CD8-positive, alpha-beta memory T cell (primary cell): ENCODE data around the gene KCNB1. TPM values are rescaled to one million over a fixed set of nuclear protein-coding genes. Genes with fewer than 3 reads are reported as not detected.
A peak's percentile ranks its signal among the peaks of the same experiment; 100 is the strongest.

ENCODE experiments used
- CTCF ChIA-PET: fragments of 350-600 bp; sonication (Branson Sonifier 250); formaldehyde crosslinking; loops from one replicate; lab custom pipeline; 2021; ENCODE audit warnings: antibody characterized with exemption; lab: Charles Lee
- POLR2A ChIA-PET: fragments of 350-600 bp; sonication (Branson Sonifier 250); formaldehyde crosslinking; loops from one replicate; lab custom pipeline; 2021; ENCODE audit warnings: antibody characterized with exemption; lab: Charles Lee
- DNase-seq, 5 donors: peaks; one replicate each; pipeline versions ENCODE4 v3.0.0 to v3.0.0-alpha.2; 2020 to 2022; ENCODE audit warnings: mixed read lengths in 1 of 5
- H3K27ac ChIP-seq: one replicate; pipeline ENCODE4 v1.7.0; 2013; ENCODE audit warnings: low read depth, mild to moderate bottlenecking, low read length, moderate library complexity
- H3K27me3 ChIP-seq: 2 replicates; pipeline ENCODE4 v1.7.0; 2013; ENCODE audit warnings: low read length, mild to moderate bottlenecking; ENCODE audit not compliant: insufficient read depth, poor library complexity, severe bottlenecking
- H3K36me3 ChIP-seq: 2 replicates; pipeline ENCODE4 v1.7.0; 2013; ENCODE audit warnings: mild to moderate bottlenecking, low read length, moderate library complexity; ENCODE audit not compliant: insufficient read depth
- H3K4me1 ChIP-seq: 2 replicates; pipeline ENCODE4 v1.7.0; 2013; ENCODE audit warnings: mild to moderate bottlenecking, low read length, moderate library complexity; ENCODE audit not compliant: insufficient read depth
- H3K4me3 ChIP-seq: 2 replicates; pipeline ENCODE4 v1.7.0; 2013; ENCODE audit warnings: mild to moderate bottlenecking, low read length
- H3K9me3 ChIP-seq: 2 replicates; pipeline ENCODE4 v1.7.0; 2013; ENCODE audit warnings: mild to moderate bottlenecking, low read length
- H3K27ac Mint-ChIP-seq, 8 donors: one replicate each; pipeline ENCODE4 v1.8.0; 2020 to 2021; ENCODE audit warnings: mixed read lengths in 8 of 8, mild to moderate bottlenecking in 6 of 8, inconsistent platforms in 3 of 8, moderate library complexity in 3 of 8
- H3K27me3 Mint-ChIP-seq, 2 donors: one replicate each; pipeline ENCODE4 v1.8.0; 2020 to 2021; ENCODE audit warnings: mixed read lengths in 2 of 2, mild to moderate bottlenecking in 1 of 2, moderate library complexity in 1 of 2
- H3K36me3 Mint-ChIP-seq, 3 donors: one replicate each; pipeline ENCODE4 v1.8.0; 2020 to 2021; ENCODE audit warnings: mixed read lengths in 3 of 3, inconsistent platforms in 1 of 3, mild to moderate bottlenecking in 1 of 3
- H3K4me1 Mint-ChIP-seq, 3 donors: one replicate each; pipeline ENCODE4 v1.8.0; 2020 to 2021; ENCODE audit warnings: mixed read lengths in 3 of 3, inconsistent platforms in 1 of 3, mild to moderate bottlenecking in 1 of 3
- H3K4me3 Mint-ChIP-seq, 7 donors: one replicate each; pipeline ENCODE4 v1.8.0; 2020 to 2021; ENCODE audit warnings: mixed read lengths in 7 of 7, mild to moderate bottlenecking in 6 of 7, moderate library complexity in 4 of 7, inconsistent platforms in 2 of 7
- H3K9me3 Mint-ChIP-seq, 5 donors: one replicate each; pipeline ENCODE4 v1.8.0; 2020 to 2022; ENCODE audit warnings: mixed read lengths in 5 of 5, mild to moderate bottlenecking in 3 of 5, moderate library complexity in 2 of 5, inconsistent platforms in 1 of 5
- polyA plus RNA-seq: library from polyadenylated mRNA; unstranded; fragments of 300-500 nt; fragmentation: Illumina TruSeq; gene quantifications from one replicate; pipeline ENCODE4 v1.2.3, GENCODE V29; 2021
- total RNA-seq, 2 experiments: library from RNA; stranded (reverse); gene quantifications; one replicate each; pipeline ENCODE4 v1.2.3, GENCODE V29; 2021

The KCNB1 gene
- total and polyA plus RNA-seq, 3 experiments from 2014 or later: 0.77 TPM; not detected in 2

GRCh38 chr20:49387581-49387939 lies 94.9 kb downstream of the KCNB1 start:
- H3K36me3 ChIP-seq: no peaks in the 10 kb centered on the region
- no peaks in the 10 kb centered on the region for H3K4me1 ChIP-seq
- Mint-ChIP-seq H3K27ac (no peak overlapping the region), H3K4me1 (peaks cover 0 to 9% (median 2%) of the 10 kb centered on the region in 3 donors), H3K27me3 (peaks cover 16 to 68% of the 10 kb centered on the region in 2 donors), H3K9me3 (no peaks in the 10 kb centered on the region), H3K4me3 (no peak overlapping the region), H3K36me3 (no peaks in the 10 kb centered on the region)
- POLR2A ChIA-PET: no interaction called here
- no peaks in the 10 kb centered on the region for H3K9me3 ChIP-seq
- H3K4me3 ChIP-seq: no peak overlapping the region
- DNase-seq: no peak
- CTCF ChIA-PET: no interaction called here
- H3K27me3 ChIP-seq: peaks cover 4% of the 10 kb centered on the region
- no peak overlapping the region for H3K27ac ChIP-seq

DNA sequence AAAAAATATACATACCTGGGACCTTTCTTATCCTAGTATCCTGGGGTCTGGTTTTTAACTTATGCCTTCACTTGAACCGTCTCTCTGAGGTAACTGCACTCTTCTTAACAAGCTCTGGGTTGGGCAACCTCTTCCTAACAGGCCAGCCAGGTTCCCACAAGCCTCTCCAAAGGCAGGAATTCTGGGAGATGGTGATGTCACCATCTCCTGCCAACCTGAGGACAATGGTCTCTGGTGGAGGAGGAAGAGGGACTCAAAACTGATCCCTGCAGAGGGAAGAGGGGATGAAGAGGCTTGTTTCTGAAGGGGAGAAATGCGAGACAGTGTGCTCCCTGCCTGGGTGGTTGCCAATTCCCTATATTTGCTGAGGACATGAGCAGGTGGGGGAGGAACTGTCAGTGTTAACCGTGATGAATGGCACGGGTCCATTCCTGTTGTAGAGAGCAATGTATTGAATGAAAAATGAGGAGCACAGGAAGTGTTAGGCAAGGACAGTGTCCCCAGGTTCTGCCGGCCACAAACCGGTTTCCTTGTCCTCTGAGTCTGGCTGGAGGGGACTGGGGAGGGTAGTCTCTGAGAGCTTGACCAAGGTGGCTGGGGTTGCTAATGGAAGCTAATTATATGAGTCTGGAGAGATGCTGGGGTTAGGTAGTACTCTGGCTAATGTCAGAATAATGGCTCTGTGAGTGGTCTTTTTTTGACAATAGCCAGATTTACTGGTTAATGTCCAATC lies 95.5 kb downstream of the KCNB1 start:
- no peaks in the 10 kb centered on the region for H3K36me3 Mint-ChIP-seq
- Histone ChIP-seq H3K27me3 (peaks cover 4% of the 10 kb centered on the region), H3K4me3 (no peak overlapping the region), H3K36me3 (no peaks in the 10 kb centered on the region), H3K27ac (no peak overlapping the region), H3K9me3 (no peaks in the 10 kb centered on the region), H3K4me1 (no peaks in the 10 kb centered on the region)
- H3K27me3 Mint-ChIP-seq: peaks cover 13 to 68% of the 10 kb centered on the region in 2 donors
- peaks cover 0 to 9% (median 2%) of the 10 kb centered on the region in 3 donors for H3K4me1 Mint-ChIP-seq
- POLR2A ChIA-PET: no interaction called here
- H3K9me3 Mint-ChIP-seq: no peaks in the 10 kb centered on the region
- H3K4me3 Mint-ChIP-seq: no peak overlapping the region
- DNase-seq: no peak
- CTCF ChIA-PET: no interaction called here
- H3K27ac Mint-ChIP-seq: no peak overlapping the region

DNA sequence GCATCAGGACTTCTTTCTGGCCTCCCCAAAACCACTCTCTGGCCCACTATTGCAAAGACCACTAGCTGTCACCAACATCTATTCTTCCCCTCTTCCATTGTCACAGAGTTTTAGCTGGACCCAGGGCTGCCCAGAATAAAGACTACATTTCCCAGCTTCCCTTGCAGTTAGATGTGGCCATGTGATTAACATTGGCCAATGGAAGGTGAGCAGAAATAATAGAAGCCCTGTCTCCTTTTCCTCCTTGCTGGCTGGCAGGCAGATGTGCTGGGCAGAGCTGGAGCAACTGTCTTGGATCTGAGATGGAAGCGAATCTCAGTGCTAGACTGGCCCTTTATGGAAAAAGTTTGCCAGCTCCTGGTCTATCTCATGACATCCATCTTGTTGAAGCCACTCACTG lies 97.0 kb downstream of the KCNB1 start:
- H3K4me1 Mint-ChIP-seq: peaks cover 0 to 9% (median 2%) of the 10 kb centered on the region in 3 donors
- no peak overlapping the region for H3K4me3 Mint-ChIP-seq
- no peaks in the 10 kb centered on the region for H3K36me3 ChIP-seq
- POLR2A ChIA-PET: no interaction called here
- no peak overlapping the region for H3K27ac Mint-ChIP-seq
- H3K9me3 ChIP-seq: no peaks in the 10 kb centered on the region
- CTCF ChIA-PET: no interaction called here
- H3K27me3 Mint-ChIP-seq: peaks cover 13 to 63% of the 10 kb centered on the region in 2 donors
- no peaks in the 10 kb centered on the region for H3K4me1 ChIP-seq
- DNase-seq: no peak
- H3K27me3 ChIP-seq: peaks cover 4% of the 10 kb centered on the region
- H3K27ac ChIP-seq: no peak overlapping the region
- H3K4me3 ChIP-seq: no peak overlapping the region
- H3K36me3 Mint-ChIP-seq: no peaks in the 10 kb centered on the region
- no peaks in the 10 kb centered on the region for H3K9me3 Mint-ChIP-seq

DNA sequence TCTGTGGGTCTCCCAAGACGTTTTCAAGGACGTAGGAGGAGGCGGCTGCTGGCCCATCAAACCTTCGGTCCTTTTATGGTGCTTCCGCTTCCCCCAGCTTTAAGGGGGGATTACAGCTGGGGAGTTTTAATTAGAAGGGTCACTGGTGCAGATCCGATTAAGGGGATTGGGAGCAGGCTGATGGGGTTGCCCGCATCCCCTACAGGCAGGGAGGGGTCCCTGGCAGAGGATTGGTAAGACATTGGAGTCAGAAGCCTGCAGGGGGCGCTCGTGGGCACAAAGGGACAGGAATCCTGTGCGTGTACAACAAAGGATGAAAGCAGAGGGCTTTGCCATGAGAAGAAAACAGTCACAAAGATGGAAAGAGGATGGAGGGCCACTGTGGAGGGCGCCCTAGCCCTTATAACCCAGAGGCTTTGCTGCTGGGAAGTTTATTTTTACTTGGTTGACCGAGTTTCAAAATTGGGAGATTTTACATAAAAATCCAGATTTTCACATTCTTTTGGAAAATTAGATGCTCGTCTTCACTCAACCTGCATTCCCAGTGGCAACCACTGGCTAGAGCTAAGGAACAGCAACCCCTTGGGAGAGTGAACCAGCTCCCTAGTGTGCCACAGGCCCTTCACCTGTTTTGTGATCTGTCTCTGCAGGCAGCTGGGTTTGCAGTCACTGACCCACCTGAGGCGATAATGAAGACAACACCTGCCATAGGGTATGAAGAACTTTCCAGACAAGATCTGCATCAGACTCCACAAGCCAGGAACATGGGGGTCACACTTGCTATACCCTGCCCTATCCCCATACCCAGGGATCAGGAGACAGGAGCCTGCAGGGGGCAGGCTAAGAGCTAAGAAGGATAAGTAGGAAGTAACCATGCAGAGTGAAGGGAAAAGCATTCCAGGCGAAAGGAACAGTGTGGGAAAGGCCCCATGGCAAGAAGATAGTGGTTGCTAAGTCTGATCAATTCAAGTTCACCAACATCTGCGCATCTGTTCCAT lies 97.7 kb downstream of the KCNB1 start:
- Mint-ChIP-seq H3K36me3 (no peaks in the 10 kb centered on the region), H3K27ac (peak overlapping the region in 1 of 8 donors; percentile 70), H3K4me3 (no peak overlapping the region), H3K27me3 (peaks cover 11 to 61% of the 10 kb centered on the region in 2 donors), H3K9me3 (no peaks in the 10 kb centered on the region), H3K4me1 (peaks cover 0 to 9% (median 2%) of the 10 kb centered on the region in 3 donors)
- POLR2A ChIA-PET: no interaction called here
- Histone ChIP-seq H3K4me1 (no peaks in the 10 kb centered on the region), H3K27me3 (peaks cover 4% of the 10 kb centered on the region), H3K9me3 (no peaks in the 10 kb centered on the region), H3K36me3 (no peaks in the 10 kb centered on the region), H3K27ac (no peak overlapping the region), H3K4me3 (no peak overlapping the region)
- CTCF ChIA-PET: no interaction called here
- DNase-seq: peak; percentile 9 to 59 (median 30)

DNA sequence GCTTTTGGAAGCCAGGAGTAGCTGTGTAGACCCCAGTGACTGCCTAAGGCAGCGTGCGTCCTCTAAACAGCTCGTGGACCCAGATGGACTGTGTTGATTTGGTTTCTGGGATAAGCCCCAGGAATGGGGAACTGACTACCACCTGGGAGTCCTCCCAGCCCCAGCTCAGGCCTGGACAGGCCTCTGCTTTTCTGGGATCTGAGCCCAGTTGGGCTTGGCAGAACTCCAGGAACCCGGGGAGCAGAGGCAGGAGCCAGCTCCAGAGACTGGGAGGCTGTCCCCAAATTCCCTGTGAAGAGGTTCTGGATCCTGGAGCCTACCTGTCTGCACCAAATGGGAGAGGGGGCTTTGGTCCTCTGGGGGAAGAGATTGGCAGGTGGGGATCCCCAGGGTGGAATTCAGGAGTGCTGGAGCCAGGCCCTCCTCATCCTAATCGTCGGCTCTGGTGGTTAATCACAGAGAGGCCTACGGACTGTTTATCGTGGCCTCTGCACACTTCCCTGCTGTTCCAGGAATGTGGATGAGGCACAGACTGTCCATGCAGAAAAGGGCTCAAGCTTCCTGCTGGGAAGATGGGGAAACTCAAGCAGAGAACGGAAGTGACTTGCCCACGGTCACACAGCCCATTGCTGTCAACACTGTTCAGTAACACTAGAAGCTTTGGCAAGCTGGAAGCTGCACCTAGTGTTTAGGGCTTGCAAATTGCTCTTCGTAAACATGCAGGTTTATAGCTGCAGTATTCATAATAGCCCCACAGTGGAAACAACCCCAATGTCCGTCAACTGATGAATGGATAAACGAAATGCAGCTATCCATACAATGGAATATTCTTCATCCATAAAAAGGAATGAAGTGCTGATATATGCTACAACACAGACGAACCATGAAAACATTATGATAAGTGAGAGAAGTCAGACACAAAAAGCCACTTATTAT lies 100.6 kb downstream of the KCNB1 start:
- peaks cover 4% of the 10 kb centered on the region for H3K27me3 ChIP-seq
- ChIA-PET POLR2A (no interaction called here), CTCF (no interaction called here)
- Mint-ChIP-seq H3K4me3 (no peak overlapping the region), H3K9me3 (no peaks in the 10 kb centered on the region), H3K4me1 (peaks cover 0 to 9% (median 2%) of the 10 kb centered on the region in 3 donors), H3K36me3 (no peaks in the 10 kb centered on the region), H3K27ac (no peak overlapping the region), H3K27me3 (peaks cover 7 to 41% of the 10 kb centered on the region in 2 donors)
- DNase-seq: no peak
- no peaks in the 10 kb centered on the region for H3K4me1 ChIP-seq
- H3K4me3 ChIP-seq: no peak overlapping the region
- no peaks in the 10 kb centered on the region for H3K36me3 ChIP-seq
- no peaks in the 10 kb centered on the region for H3K9me3 ChIP-seq
- no peak overlapping the region for H3K27ac ChIP-seq

DNA sequence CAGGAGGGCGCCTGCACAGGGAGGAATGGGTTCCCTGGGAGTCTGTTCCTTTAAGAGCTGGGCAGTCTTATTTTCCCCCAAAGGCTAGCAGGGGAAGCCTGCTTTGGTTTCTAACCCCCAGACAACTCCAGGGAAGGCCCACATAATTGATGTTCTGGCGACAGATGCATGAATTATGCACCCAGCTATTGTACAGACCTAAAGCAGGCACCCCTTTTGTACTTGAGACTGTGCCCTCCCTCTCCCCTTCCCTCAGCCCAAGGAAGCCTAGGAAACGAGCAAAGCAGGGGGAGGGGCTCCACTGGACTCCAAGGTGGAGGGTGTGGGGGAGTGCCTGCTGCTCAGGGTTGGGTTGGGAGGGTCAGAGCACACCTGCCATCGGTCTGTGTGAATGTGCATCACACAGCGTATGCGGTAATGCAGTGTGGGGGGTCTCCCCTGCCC lies 102.1 kb downstream of the KCNB1 start:
- Mint-ChIP-seq H3K27ac (no peak overlapping the region), H3K4me3 (no peak overlapping the region), H3K4me1 (peaks cover 0 to 4% (median 2%) of the 10 kb centered on the region in 3 donors), H3K36me3 (no peaks in the 10 kb centered on the region), H3K27me3 (peaks cover 6 to 33% of the 10 kb centered on the region in 2 donors), H3K9me3 (no peaks in the 10 kb centered on the region)
- H3K27ac ChIP-seq: no peak overlapping the region
- CTCF ChIA-PET: interaction anchor here (1.3 kb wide), 1 partner anchor 9 kb away, joined by 4 read pairs; no protein-coding TSS in a partner anchor
- H3K36me3 ChIP-seq: no peaks in the 10 kb centered on the region
- H3K4me1 ChIP-seq: no peaks in the 10 kb centered on the region
- no peak for DNase-seq
- H3K27me3 ChIP-seq: peaks cover 4% of the 10 kb centered on the region
- no peak overlapping the region for H3K4me3 ChIP-seq
- no peaks in the 10 kb centered on the region for H3K9me3 ChIP-seq
- POLR2A ChIA-PET: no interaction called here

GRCh38 chr20:49379338-49379737 lies 103.1 kb downstream of the KCNB1 start:
- H3K4me1 Mint-ChIP-seq: peaks cover 0 to under 1% (median 0%) of the 10 kb centered on the region in 3 donors
- H3K27ac Mint-ChIP-seq: no peak overlapping the region
- H3K27me3 Mint-ChIP-seq: peaks cover 3 to 34% of the 10 kb centered on the region in 2 donors
- Histone ChIP-seq H3K27me3 (peaks cover 4% of the 10 kb centered on the region), H3K27ac (no peak overlapping the region), H3K4me3 (no peak overlapping the region), H3K4me1 (no peaks in the 10 kb centered on the region), H3K9me3 (no peaks in the 10 kb centered on the region), H3K36me3 (no peaks in the 10 kb centered on the region)
- ChIA-PET POLR2A (interaction anchor here (0.5 kb wide), 1 partner anchor 1552 kb away, joined by 4 read pairs; no protein-coding TSS in a partner anchor), CTCF (interaction anchor here (1.3 kb wide), 1 partner anchor 10 kb away, joined by 4 read pairs; no protein-coding TSS in a partner anchor)
- no peaks in the 10 kb centered on the region for H3K9me3 Mint-ChIP-seq
- DNase-seq: no peak
- H3K4me3 Mint-ChIP-seq: no peak overlapping the region
- no peaks in the 10 kb centered on the region for H3K36me3 Mint-ChIP-seq
